Limb (tissue), 2 donors: Measurements from ENCODE around the gene FNDC3B.
"Not testable (repeated sequence)": the region's sequence is repeated elsewhere in the genome, so short reads cannot be mapped to it uniquely, and the experiment has no call there.

Experiments
- DNase-seq, 2 donors: peaks; one replicate each; pipeline ENCODE4 v3.0.0-alpha.2; 2016; ENCODE audit errors: extremely low spot score in 2 of 2

The FNDC3B gene

GRCh38 chr3:172093581-172094443, 54.4 kb downstream of the FNDC3B start:
- DNase-seq: not testable (repeated sequence)

- DNase-seq: no peak
These were observed 55.5 kb downstream of the FNDC3B start for GRCh38 chr3:172094621-172095557.

GRCh38 chr3:172096881-172097420, 57.6 kb downstream of the FNDC3B start:
- DNase-seq: no peak

- DNase-seq: no peak
These were observed 58.2 kb downstream of the FNDC3B start for GRCh38 chr3:172097585-172097984.

GRCh38 chr3:172098698-172099494, 59.5 kb downstream of the FNDC3B start:
- DNase-seq: no peak

- DNase-seq: no peak
These were observed 60.1 kb downstream of the FNDC3B start for GRCh38 chr3:172099495-172099808.

- DNase-seq: no peak
These were observed 61.1 kb downstream of the FNDC3B start for GRCh38 chr3:172100482-172100881.

- DNase-seq: no peak
These were observed 61.7 kb downstream of the FNDC3B start for GRCh38 chr3:172101107-172101506.

GRCh38 chr3:172102123-172102882, 62.9 kb downstream of the FNDC3B start:
- DNase-seq: no peak

GRCh38 chr3:172102883-172103310, 63.5 kb downstream of the FNDC3B start:
- no peak for DNase-seq

- DNase-seq: no peak
These were observed 64.3 kb downstream of the FNDC3B start for GRCh38 chr3:172103724-172104123.

GRCh38 chr3:172104471-172105072, 65.2 kb downstream of the FNDC3B start:
- no peak for DNase-seq

- no peak for DNase-seq
These were observed 66.9 kb downstream of the FNDC3B start for GRCh38 chr3:172106037-172106954.

GRCh38 chr3:172106989-172107388, 67.6 kb downstream of the FNDC3B start:
- no peak for DNase-seq

- DNase-seq: no peak
These were observed 68.0 kb downstream of the FNDC3B start for GRCh38 chr3:172107403-172107802.

GRCh38 chr3:172110127-172110779, 70.9 kb downstream of the FNDC3B start:
- no peak for DNase-seq

- DNase-seq: no peak
These were observed 71.8 kb downstream of the FNDC3B start for GRCh38 chr3:172111163-172111562.

- no peak for DNase-seq
These were observed 72.8 kb downstream of the FNDC3B start for GRCh38 chr3:172112078-172112733.
